Measurements from ENCODE around the gene TACC2. TPM values are rescaled to one million over a fixed set of nuclear protein-coding genes. Genes with fewer than 3 reads are reported as not detected.
"Not testable (repeated sequence)": the region's sequence is repeated elsewhere in the genome, so short reads cannot be mapped to it uniquely, and the experiment has no call there.

Gene TACC2
- total and polyA plus RNA-seq, 9 of the 15 experiments (the other 6 are each of a cell fraction or from before 2014, with no cell fraction given), result under 0.01 to 0.35 (median 0.03) TPM; not detected in 6

GRCh38 chr10:122075171-122075570 is 86.2 kb downstream of the TACC2 start (continued):
- TF ChIP-seq NKRF (IDR thresholded peaks at IDR 0.05; ENCODE audit: borderline replicate concordance), result no peak
- no peak for TF ChIP-seq ZNF778 (CRISPR knock-in tag; IDR thresholded peaks at IDR 0.05)
- TF ChIP-seq SAP30 (IDR thresholded peaks at IDR 0.05; ENCODE audit: borderline replicate concordance, insufficient read depth, low read depth, low read length, poor library complexity, severe bottlenecking), result no peak

- H3K9me3 ChIP-seq (replicated peaks; ENCODE audit: control insufficient read depth, insufficient read depth, low read depth, low read length); POLR2A ChIA-PET; BruUV-seq (replicated peaks); H3K27me3 ChIP-seq (ENCODE audit: control insufficient read depth in 2 of 2, insufficient read depth in 2 of 2, low read length in 2 of 2); H3K4me2 ChIP-seq (ENCODE audit: insufficient read depth, low read length); in situ Hi-C loops (cut with MboI); ATAC-seq; H4K20me1 ChIP-seq (replicated peaks; ENCODE audit: control insufficient read depth, insufficient read depth, low read length); intact Hi-C loops (cut with micrococcal nuclease); H3K4me1 ChIP-seq (replicated peaks in 1 of 2; ENCODE audit: control insufficient read depth in 2 of 2, insufficient read depth in 2 of 2, low read length in 2 of 2); H3K79me2 ChIP-seq (ENCODE audit: control insufficient read depth, insufficient read depth, low read length); FAIRE-seq; H3K27ac ChIP-seq (ENCODE audit: extremely low read depth, low read depth, low read length); H3K4me3 ChIP-seq; H3K9ac ChIP-seq (ENCODE audit: insufficient read depth in 1 of 2, low read depth in 2 of 2, low read length in 2 of 2); H2AFZ ChIP-seq (ENCODE audit: low read depth, low read length); CTCF ChIA-PET (ENCODE audit: low intra/inter-chr PET ratio); H3K36me3 ChIP-seq (ENCODE audit: control insufficient read depth, insufficient read depth, low read length); DNase-seq (ENCODE audit: extremely low read depth in 1 of 4, low spot score in 3 of 4); H3K9me1 ChIP-seq (ENCODE audit: control insufficient read depth, insufficient read depth, low read length): not testable (repeated sequence)
- WGBS (ENCODE audit: insufficient coverage, low coverage, missing lambda C conversion rate), result 3% methylated on average over 6 of the region's 6 CpGs
These were observed 86.9 kb downstream of the TACC2 start for GRCh38 chr10:122075876-122076275.
